H1 (cell line): Measurements from ENCODE around the gene KIAA0319L. TPM values are rescaled to one million over a fixed set of nuclear protein-coding genes. Genes with fewer than 3 reads are reported as not detected.

Experiments
- CTCF ChIA-PET: fragments of 300-600 bp; sonication (Branson Sonifier 250); formaldehyde crosslinking; loops from one replicate; lab custom pipeline; 2021; ENCODE audit not compliant: partially characterized antibody; lab: Charles Lee
- POLR2A ChIA-PET: fragments of 300-600 bp; sonication (Branson Sonifier 250); formaldehyde crosslinking; loops from one replicate; lab custom pipeline; 2021; ENCODE audit warnings: inconsistent platforms; ENCODE audit not compliant: partially characterized antibody; lab: Charles Lee
- DNase-seq, 2 experiments: peaks; one replicate each; pipeline versions ENCODE4 v3.0.0 to v3.0.0-alpha.2; 2010 to 2022; ENCODE audit warnings: low spot score in 2 of 2, low read depth in 1 of 2, mixed read lengths in 1 of 2
- FAIRE-seq: peaks from 2 replicates; lab custom pipeline; 2011; peaks lifted over from hg19 to GRCh38; lab: Jason Lieb, UNC
- H2AFZ ChIP-seq: 2 replicates; pipeline ENCODE4 v1.8.1; 2012; ENCODE audit warnings: low read length, inconsistent platforms
- H2AK5ac ChIP-seq: 2 replicates; pipeline ENCODE4 v1.6.1; 2013; ENCODE audit warnings: low read depth, low read length
- H2BK120ac ChIP-seq: replicated peaks from 2 replicates; pipeline ENCODE3; 2013; ENCODE audit warnings: low read depth, low read length, inconsistent platforms
- H2BK12ac ChIP-seq: 2 replicates; pipeline ENCODE4 v1.6.1; 2013; ENCODE audit warnings: low read depth, low read length
- H2BK15ac ChIP-seq: 2 replicates; pipeline ENCODE4 v1.6.1; 2013; ENCODE audit warnings: low read length
- H2BK20ac ChIP-seq: 2 replicates; pipeline ENCODE4 v1.6.1; 2013; ENCODE audit warnings: low read length
- H2BK5ac ChIP-seq: 2 replicates; pipeline ENCODE4 v1.6.1; 2013; ENCODE audit warnings: low read depth, low read length
- H3K14ac ChIP-seq: 2 replicates; pipeline ENCODE4 v1.6.1; 2013; ENCODE audit warnings: inconsistent platforms; ENCODE audit not compliant: insufficient read length
- H3K18ac ChIP-seq: 2 replicates; pipeline ENCODE4 v1.6.1; 2013; ENCODE audit warnings: low read length; ENCODE audit errors: extremely low read depth
- H3K23ac ChIP-seq: 2 replicates; pipeline ENCODE4 v1.6.1; 2013; ENCODE audit warnings: inconsistent platforms; ENCODE audit not compliant: insufficient read length
- H3K23me2 ChIP-seq: 2 replicates; pipeline ENCODE4 v1.6.1; 2013; ENCODE audit warnings: low read depth, low read length
- H3K27ac ChIP-seq: 2 replicates; pipeline ENCODE4 v1.6.1; 2011; ENCODE audit warnings: low read depth, low read length, inconsistent platforms
- H3K27me3 ChIP-seq, 4 experiments: replicated peaks in 1 of 4; 1 replicate in 1 of 4; 2 replicates in 3 of 4; pipeline versions ENCODE4 v1.6.1 to v1.8.1; 2011 to 2013; ENCODE audit warnings: low read length in 3 of 4, mild to moderate bottlenecking in 3 of 4, inconsistent platforms in 2 of 4, mixed read lengths in 2 of 4, moderate library complexity in 1 of 4; ENCODE audit not compliant: control insufficient read depth in 3 of 4, insufficient read depth in 3 of 4; ENCODE audit errors: extremely low read depth in 1 of 4
- H3K36me3 ChIP-seq, 4 experiments: 2 replicates each; pipeline versions ENCODE4 v1.6.1 to v1.8.1; 2011 to 2013; ENCODE audit warnings: mild to moderate bottlenecking in 4 of 4, low read length in 3 of 4, moderate library complexity in 2 of 4, control low read depth in 1 of 4, inconsistent platforms in 1 of 4; ENCODE audit not compliant: insufficient read depth in 4 of 4, control insufficient read depth in 2 of 4
- H3K4ac ChIP-seq: replicated peaks from 2 replicates; pipeline ENCODE3; 2013; ENCODE audit warnings: low read length, low read depth, mixed read lengths, inconsistent platforms; ENCODE audit not compliant: insufficient read length
- H3K4me1 ChIP-seq, 4 experiments: replicated peaks in 1 of 4; 1 replicate in 1 of 4; 2 replicates in 3 of 4; pipeline versions ENCODE4 v1.6.1 to v1.8.1; 2011 to 2013; ENCODE audit warnings: low read length in 3 of 4, inconsistent platforms in 2 of 4, mixed read lengths in 1 of 4; ENCODE audit not compliant: insufficient read depth in 4 of 4, control insufficient read depth in 3 of 4
- H3K4me2 ChIP-seq, 2 experiments: 2 replicates each; pipeline versions ENCODE4 v1.6.1 to v1.8.1; 2011 to 2013; ENCODE audit warnings: low read depth in 2 of 2, low read length in 2 of 2, control low read depth in 1 of 2, inconsistent platforms in 1 of 2, mild to moderate bottlenecking in 1 of 2; ENCODE audit not compliant: insufficient read depth in 1 of 2
- H3K4me3 ChIP-seq, 4 experiments: fragments of 200-600, 300-600 bp in 1 of 4; sonication (generic), shearing (Covaris generic), sonication (Bioruptor Twin) in 1 of 4; 2 replicates each; pipeline versions ENCODE4 v1.5.1 to v1.8.1; 2011 to 2016; ENCODE audit warnings: low read length in 4 of 4, low read depth in 3 of 4, control low read depth in 2 of 4, inconsistent platforms in 2 of 4, mild to moderate bottlenecking in 2 of 4, mixed read lengths in 1 of 4, moderate library complexity in 1 of 4; ENCODE audit not compliant: insufficient read depth in 2 of 4; ENCODE audit errors: extremely low read depth in 1 of 4
- H3K56ac ChIP-seq: replicated peaks from 2 replicates; pipeline ENCODE3; 2013; ENCODE audit warnings: low read depth, mild to moderate bottlenecking, mixed read lengths, low read length, inconsistent platforms; ENCODE audit not compliant: insufficient read length
- H3K79me1 ChIP-seq: 2 replicates; pipeline ENCODE4 v1.6.1; 2013; ENCODE audit warnings: low read depth, low read length, control low read depth
- H3K79me2 ChIP-seq, 2 experiments: 2 replicates each; pipeline versions ENCODE4 v1.6.1 to v1.8.1; 2012 to 2013; ENCODE audit warnings: low read length in 2 of 2, mild to moderate bottlenecking in 2 of 2, inconsistent platforms in 1 of 2; ENCODE audit not compliant: insufficient read depth in 2 of 2, control insufficient read depth in 1 of 2
- H3K9ac ChIP-seq, 4 experiments: replicated peaks in 1 of 4; 1 replicate in 1 of 4; 2 replicates in 3 of 4; pipeline versions ENCODE4 v1.6.1 to v1.8.1; 2011 to 2013; ENCODE audit warnings: low read depth in 3 of 4, low read length in 3 of 4, control low read depth in 2 of 4, mild to moderate bottlenecking in 2 of 4, moderate library complexity in 2 of 4, inconsistent platforms in 1 of 4; ENCODE audit errors: extremely low read depth in 1 of 4
- H3K9me3 ChIP-seq, 2 experiments: 2 replicates each; pipeline versions ENCODE4 v1.6.1 to v1.8.1; 2012 to 2013; ENCODE audit warnings: mild to moderate bottlenecking in 2 of 2, moderate library complexity in 2 of 2, control low read depth in 1 of 2, inconsistent platforms in 1 of 2, low read depth in 1 of 2, low read length in 1 of 2, mixed read lengths in 1 of 2; ENCODE audit not compliant: insufficient read depth in 2 of 2
- H4K20me1 ChIP-seq, 2 experiments: replicated peaks in 1 of 2; 2 replicates each; pipeline versions ENCODE3 to v1.8.1; 2011 to 2013; ENCODE audit warnings: inconsistent platforms in 2 of 2, low read length in 2 of 2, mild to moderate bottlenecking in 1 of 2; ENCODE audit not compliant: insufficient read depth in 2 of 2, control insufficient read depth in 1 of 2
- H4K5ac ChIP-seq: 2 replicates; pipeline ENCODE4 v1.6.1; 2013; ENCODE audit warnings: low read length, low read depth, mixed read lengths, inconsistent platforms; ENCODE audit not compliant: insufficient read length
- H4K8ac ChIP-seq: 2 replicates; pipeline ENCODE4 v1.8.0; 2013; ENCODE audit warnings: mild to moderate bottlenecking, moderate library complexity, low read length, inconsistent platforms; ENCODE audit not compliant: insufficient read depth; ENCODE audit errors: extremely low read depth
- H4K91ac ChIP-seq: replicated peaks from 2 replicates; pipeline ENCODE3; 2013; ENCODE audit warnings: low read length, mixed read lengths, inconsistent platforms; ENCODE audit not compliant: insufficient read length
- WGBS, 2 experiments: shearing (Covaris generic) in 1 of 2; methylation state at CpG; one replicate each; pipeline versions ENCODE4 v1.1.6 to v1.1.7; 2013 to 2015; ENCODE audit warnings: low lambda C conversion rate in 2 of 2, mixed read lengths in 2 of 2, inconsistent platforms in 1 of 2, low coverage in 1 of 2, missing lambda C conversion rate in 1 of 2; ENCODE audit not compliant: insufficient replicate concordance in 2 of 2, insufficient coverage in 1 of 2, insufficient read length in 1 of 2; ENCODE audit errors: extremely low coverage in 1 of 2, missing lambda C conversion rate in 1 of 2; 5-methylcytosine and 5-hydroxymethylcytosine counted together
- polyA plus RNA-seq, 7 experiments: library from polyadenylated mRNA; depleted of rRNA in 3 of 7; stranded (reverse) in 5 of 7; unstranded in 2 of 7; fragments of >200 nt in 5 of 7; fragments of 200-250 nt in 2 of 7; gene quantifications; 1 replicate in 5 of 7; 2 replicates in 1 of 7; 4 replicates in 1 of 7; pipeline versions ENCODE4 v1.2.1 to v1.2.3, GENCODE V29; 2011 to 2013; ENCODE audit warnings: missing spikeins in 2 of 7, mixed read lengths in 2 of 7
- total RNA-seq: library from RNA; stranded (reverse); fragmentation: NEBNext Ultra II Directional; extraction: Animal tissue kit (Norgen Biotek cat#: 25700); gene quantifications from 2 replicates; pipeline ENCODE4 v1.2.1, GENCODE V29; 2021

KIAA0319L gene
- total and polyA plus RNA-seq, 2 of the 8 experiments (the other 6 are each of a cell fraction or from before 2014, with no cell fraction given), result 40.1 to 55.7 TPM

DNA sequence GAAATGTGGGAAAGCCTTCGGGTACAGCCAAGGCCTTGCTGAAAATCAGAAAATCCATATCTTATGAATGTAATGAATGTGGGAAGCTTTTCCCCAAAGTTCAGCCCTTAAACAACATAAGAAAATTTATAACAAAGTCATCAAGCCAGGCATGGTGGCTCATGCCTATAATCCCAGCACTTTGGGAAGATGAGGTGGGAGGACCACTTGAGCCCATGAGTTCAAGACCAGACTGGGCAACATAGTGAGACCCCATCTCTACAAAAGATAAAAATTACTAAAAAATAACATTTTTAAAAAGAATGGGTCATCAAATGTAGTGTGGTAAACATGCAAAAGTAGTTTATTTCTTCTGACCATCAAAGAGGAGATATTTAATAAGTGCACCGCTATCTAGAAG, 45.9 kb downstream of the KIAA0319L start:
- no peak overlapping the region for H3K4me3 ChIP-seq
- CTCF ChIA-PET, result interaction anchor here (0.7 to 1.4 kb wide), 2 partner anchors 60 to 964 kb away, joined by 3 to 6 read pairs; no protein-coding TSS in a partner anchor
- no peak overlapping the region for H3K4me2 ChIP-seq
- H2BK5ac ChIP-seq, result no peak overlapping the region
- no peak overlapping the region for H3K56ac ChIP-seq
- no peak overlapping the region for H2BK12ac ChIP-seq
- H2AK5ac ChIP-seq, result no peak overlapping the region
- no peak overlapping the region for H3K14ac ChIP-seq
- no peak overlapping the region for H2BK120ac ChIP-seq
- FAIRE-seq, result no peak
- no peak overlapping the region for H4K91ac ChIP-seq
- peaks cover 0 to 3% (median 1%) of the 10 kb centered on the region in 4 experiments; a peak in 3 of 8 replicates for H3K36me3 ChIP-seq
- 91% methylated on average over 2 of the region's 2 CpGs; no CpG with 5 or more reads in 1 of the 2 experiments for WGBS, 2 experiments
- H3K4ac ChIP-seq, result no peak overlapping the region
- H3K79me1 ChIP-seq, result peaks cover 2% of the 10 kb centered on the region; the same call in 1 of the 2 replicates
- no peak for DNase-seq
- H4K8ac ChIP-seq, result no peak overlapping the region
- no peak overlapping the region for H3K23ac ChIP-seq
- POLR2A ChIA-PET, result interaction anchor here (1.1 to 1.6 kb wide), 2 partner anchors 9 to 24 kb away, joined by 3 to 5 read pairs; no protein-coding TSS in a partner anchor
- 0 out of 4 replicates have a peak, but pooled peaks cover 0 to 6% of the 10 kb centered on the region in 2 experiments for H3K9me3 ChIP-seq
- H2AFZ ChIP-seq, result no peak overlapping the region
- no peak overlapping the region for H4K5ac ChIP-seq
- H3K27ac ChIP-seq, result no peak overlapping the region
- H2BK15ac ChIP-seq, result no peak overlapping the region
- H2BK20ac ChIP-seq, result no peak overlapping the region
- H3K9ac ChIP-seq, result no peak overlapping the region
- H3K23me2 ChIP-seq, result no peaks in the 10 kb centered on the region
- no peaks in the 10 kb centered on the region for H3K27me3 ChIP-seq
- H3K18ac ChIP-seq, result no peak overlapping the region
- no peaks in the 10 kb centered on the region for H3K4me1 ChIP-seq
- peaks cover 0 to 3% of the 10 kb centered on the region in 2 experiments for H4K20me1 ChIP-seq
- H3K79me2 ChIP-seq, result peaks cover 0 to 54% of the 10 kb centered on the region in 2 experiments; a peak in 2 of 4 replicates
